Epithelial cell of prostate (primary cell): ENCODE measurements around the gene NDUFS6.

ENCODE experiments used
- DNase-seq: peaks from one replicate; pipeline ENCODE4 v3.0.0-alpha.2; 2011; ENCODE audit warnings: low read depth, low spot score
- H3K27ac ChIP-seq: fragments of 450-650 bp; 2 replicates; pipeline ENCODE4 v1.5.1; 2017; ENCODE audit warnings: mild to moderate bottlenecking

Gene NDUFS6

GRCh38 chr5:1844708-1845436, 43.7 kb downstream of the NDUFS6 start:
- H3K27ac ChIP-seq = no peak overlapping the region
- DNase-seq = no peak

GRCh38 chr5:1845696-1846095, 44.5 kb downstream of the NDUFS6 start:
- H3K27ac ChIP-seq = no peak overlapping the region
- DNase-seq = no peak

- no peak for DNase-seq
- H3K27ac ChIP-seq = no peak overlapping the region
Measured at GRCh38 chr5:1846583-1846982, 45.4 kb downstream of the NDUFS6 start.

- no peak overlapping the region for H3K27ac ChIP-seq
- DNase-seq = no peak
Measured at GRCh38 chr5:1847056-1847455, 45.8 kb downstream of the NDUFS6 start.

GRCh38 chr5:1847611-1848010, 46.4 kb downstream of the NDUFS6 start:
- no peak overlapping the region for H3K27ac ChIP-seq
- no peak for DNase-seq

- no peak overlapping the region for H3K27ac ChIP-seq
- DNase-seq = no peak
Measured at GRCh38 chr5:1850324-1851154, 49.3 kb downstream of the NDUFS6 start.

- no peak overlapping the region for H3K27ac ChIP-seq
- no peak for DNase-seq
Measured at GRCh38 chr5:1851290-1851934, 50.2 kb downstream of the NDUFS6 start.

GRCh38 chr5:1852324-1852947, 51.2 kb downstream of the NDUFS6 start:
- no peak overlapping the region for H3K27ac ChIP-seq
- DNase-seq = no peak

- DNase-seq = no peak
- no peak overlapping the region for H3K27ac ChIP-seq
Measured at GRCh38 chr5:1853531-1853930, 52.3 kb downstream of the NDUFS6 start.

- no peak for DNase-seq
- H3K27ac ChIP-seq = no peak overlapping the region
Measured at GRCh38 chr5:1855075-1855474, 53.9 kb downstream of the NDUFS6 start.

GRCh38 chr5:1855596-1855995, 54.4 kb downstream of the NDUFS6 start:
- DNase-seq = no peak
- no peak overlapping the region for H3K27ac ChIP-seq

- no peak overlapping the region for H3K27ac ChIP-seq
- DNase-seq = no peak
Measured at GRCh38 chr5:1856596-1857255, 55.5 kb downstream of the NDUFS6 start.

GRCh38 chr5:1857256-1857600, 56.0 kb downstream of the NDUFS6 start:
- DNase-seq = no peak
- no peak overlapping the region for H3K27ac ChIP-seq

GRCh38 chr5:1858436-1858835, 57.2 kb downstream of the NDUFS6 start:
- no peak for DNase-seq
- no peak overlapping the region for H3K27ac ChIP-seq

- H3K27ac ChIP-seq = no peak overlapping the region
- DNase-seq = no peak
Measured at GRCh38 chr5:1859099-1859498, 57.9 kb downstream of the NDUFS6 start.

- DNase-seq = no peak
- H3K27ac ChIP-seq = no peak overlapping the region
Measured at GRCh38 chr5:1860021-1860610, 58.9 kb downstream of the NDUFS6 start.

- no peak for DNase-seq
- no peak overlapping the region for H3K27ac ChIP-seq
Measured at GRCh38 chr5:1860949-1861348, 59.7 kb downstream of the NDUFS6 start.

- DNase-seq = no peak
- no peak overlapping the region for H3K27ac ChIP-seq
Measured at GRCh38 chr5:1864896-1865440, 63.8 kb downstream of the NDUFS6 start.

GRCh38 chr5:1865486-1865885, 64.3 kb downstream of the NDUFS6 start:
- H3K27ac ChIP-seq = no peak overlapping the region

More at GRCh38 chr5:1865486-1865885, 64.3 kb downstream of the NDUFS6 start:
- DNase-seq = no peak
